ENCODE data around the gene ECE2.

Gene ECE2

DNA sequence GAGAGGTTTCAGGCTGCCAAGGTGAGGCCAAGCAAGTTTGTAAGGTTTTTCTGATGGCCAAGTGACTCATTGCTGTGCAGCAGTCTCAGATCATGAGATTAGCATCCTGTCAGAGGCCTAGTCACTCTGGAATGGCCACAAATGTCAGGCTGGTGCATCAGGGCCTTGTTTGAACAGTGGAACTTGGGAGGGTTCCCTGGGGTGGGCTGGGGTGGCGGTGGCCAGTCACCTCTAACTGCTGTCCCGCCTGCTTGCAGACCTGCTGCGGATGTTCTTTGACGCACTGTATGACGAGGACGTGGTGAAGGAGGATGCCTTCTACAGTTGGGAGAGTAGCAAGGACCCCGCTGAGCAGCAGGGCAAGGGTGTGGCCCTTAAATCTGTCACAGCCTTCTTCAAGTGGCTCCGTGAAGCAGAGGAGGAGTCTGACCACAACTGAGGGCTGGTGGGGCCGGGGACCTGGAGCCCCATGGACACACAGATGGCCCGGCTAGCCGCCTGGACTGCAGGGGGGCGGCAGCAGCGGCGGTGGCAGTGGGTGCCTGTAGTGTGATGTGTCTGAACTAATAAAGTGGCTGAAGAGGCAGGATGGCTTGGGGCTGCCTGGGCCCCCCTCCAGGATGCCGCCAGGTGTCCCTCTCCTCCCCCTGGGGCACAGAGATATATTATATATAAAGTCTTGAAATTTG is 58.8 kb downstream of the ECE2 start:
- H2AK5ac ChIP-seq (ENCODE audit: low read depth, low read length) = no peak overlapping the region
- no peak overlapping the region for H3K4ac ChIP-seq (ENCODE audit: low read length)
- H4K91ac ChIP-seq (ENCODE audit: low read depth, low read length, poor library complexity) = no peak overlapping the region
- no peak overlapping the region for H3K14ac ChIP-seq (ENCODE audit: low read length)
- no peak overlapping the region for H3K27ac ChIP-seq (replicated peaks; ENCODE audit: low read length)
- no peak overlapping the region for H3K9ac ChIP-seq (ENCODE audit: low read depth, low read length, poor library complexity)
- H2BK12ac ChIP-seq (ENCODE audit: low read length) = no peak overlapping the region
- no peak overlapping the region for H2BK120ac ChIP-seq (ENCODE audit: low read depth, low read length)
- H2BK15ac ChIP-seq (ENCODE audit: low read length) = no peak overlapping the region
- no peak overlapping the region for H2AFZ ChIP-seq (ENCODE audit: low read length)
- no peak overlapping the region for H3K4me3 ChIP-seq (ENCODE audit: low read length in 2 of 2)
- peaks cover 39 to 60% of the 10 kb centered on the region in 2 donors for H3K36me3 ChIP-seq (replicated peaks in 1 of 2; ENCODE audit: control insufficient read depth in 2 of 2, insufficient read depth in 2 of 2, low read length in 2 of 2)
- no peak overlapping the region for H2BK5ac ChIP-seq (ENCODE audit: low read length)
- no peaks in the 10 kb centered on the region for H3K9me3 ChIP-seq (replicated peaks in 1 of 2; ENCODE audit: control insufficient read depth in 2 of 2, insufficient read depth in 1 of 2, low read depth in 1 of 2, low read length in 2 of 2)
- DNase-seq (ENCODE audit: low spot score) = no peak
- H3K79me1 ChIP-seq (ENCODE audit: low read depth, low read length) = peaks cover 3% of the 10 kb centered on the region
- no peak overlapping the region for H3K18ac ChIP-seq (ENCODE audit: low read length)
- no peaks in the 10 kb centered on the region for H3K27me3 ChIP-seq (ENCODE audit: control insufficient read depth in 3 of 3, insufficient read depth in 3 of 3, low read depth in 1 of 3, low read length in 3 of 3)
- peaks cover 20 to 31% of the 10 kb centered on the region in 2 donors for H3K4me1 ChIP-seq (ENCODE audit: control insufficient read depth in 2 of 2, insufficient read depth in 1 of 2, low read depth in 1 of 2, low read length in 2 of 2)
- H4K8ac ChIP-seq (ENCODE audit: low read depth, low read length) = no peak overlapping the region
- WGBS, 2 donors (ENCODE audit: extremely low coverage in 2 of 2, insufficient read length in 2 of 2, insufficient replicate concordance in 1 of 2) = no CpG with 5 or more reads among the region's 15 CpGs
- H3K4me2 ChIP-seq (ENCODE audit: insufficient read depth, low read length, poor library complexity, severe bottlenecking) = no peak overlapping the region
- H3K23ac ChIP-seq (ENCODE audit: low read depth, low read length, poor library complexity) = no peak overlapping the region

DNA sequence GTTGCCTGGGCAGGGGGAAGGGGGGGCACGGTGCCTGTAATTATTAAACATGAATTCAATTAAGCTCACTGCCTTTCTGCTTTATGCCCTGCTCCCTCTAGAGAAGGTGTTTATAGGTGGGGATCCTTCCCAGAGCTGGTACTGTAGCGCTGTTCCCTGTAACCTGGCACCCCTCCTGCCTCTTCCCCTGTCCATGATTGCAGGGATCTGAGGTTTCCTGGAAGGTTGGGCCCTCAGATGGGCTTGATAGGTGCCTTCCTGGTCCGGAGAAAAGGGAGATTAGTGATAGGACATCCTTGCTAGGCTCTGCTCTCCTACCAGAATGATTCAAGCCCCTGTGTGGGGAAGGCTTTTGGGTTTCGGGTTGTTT is 59.5 kb downstream of the ECE2 start:
- Histone ChIP-seq H2BK15ac (ENCODE audit: low read length) (no peak overlapping the region), H3K27ac (replicated peaks; ENCODE audit: low read length) (peak overlapping the region; percentile 46), H3K4me1 (ENCODE audit: control insufficient read depth in 2 of 2, insufficient read depth in 1 of 2, low read depth in 1 of 2, low read length in 2 of 2) (peaks cover 20 to 31% of the 10 kb centered on the region in 2 donors), H3K14ac (ENCODE audit: low read length) (no peak overlapping the region), H2BK12ac (ENCODE audit: low read length) (no peak overlapping the region), H3K9ac (ENCODE audit: low read depth, low read length, poor library complexity) (no peak overlapping the region), H3K4me2 (ENCODE audit: insufficient read depth, low read length, poor library complexity, severe bottlenecking) (peak overlapping the region; percentile 45), H3K27me3 (ENCODE audit: control insufficient read depth in 3 of 3, insufficient read depth in 3 of 3, low read depth in 1 of 3, low read length in 3 of 3) (no peaks in the 10 kb centered on the region), H4K91ac (ENCODE audit: low read depth, low read length, poor library complexity) (no peak overlapping the region), H4K8ac (ENCODE audit: low read depth, low read length) (no peak overlapping the region), H3K4ac (ENCODE audit: low read length) (no peak overlapping the region), H3K36me3 (replicated peaks in 1 of 2; ENCODE audit: control insufficient read depth in 2 of 2, insufficient read depth in 2 of 2, low read length in 2 of 2) (peaks cover 37 to 54% of the 10 kb centered on the region in 2 donors), H3K79me1 (ENCODE audit: low read depth, low read length) (peaks cover 5% of the 10 kb centered on the region), H2BK5ac (ENCODE audit: low read length) (no peak overlapping the region), H3K23ac (ENCODE audit: low read depth, low read length, poor library complexity) (no peak overlapping the region), H2AFZ (ENCODE audit: low read length) (peak overlapping the region; percentile 15), H3K4me3 (ENCODE audit: low read length in 2 of 2) (peak overlapping the region in 1 of 2 donors; percentile 60), H2BK120ac (ENCODE audit: low read depth, low read length) (no peak overlapping the region), H3K9me3 (replicated peaks in 1 of 2; ENCODE audit: control insufficient read depth in 2 of 2, insufficient read depth in 1 of 2, low read depth in 1 of 2, low read length in 2 of 2) (no peaks in the 10 kb centered on the region), H3K18ac (ENCODE audit: low read length) (no peak overlapping the region), H2AK5ac (ENCODE audit: low read depth, low read length) (no peak overlapping the region)
- no CpG with 5 or more reads among the region's 4 CpGs for WGBS, 2 donors (ENCODE audit: extremely low coverage in 2 of 2, insufficient read length in 2 of 2, insufficient replicate concordance in 1 of 2)
- no peak for DNase-seq (ENCODE audit: low spot score)

DNA sequence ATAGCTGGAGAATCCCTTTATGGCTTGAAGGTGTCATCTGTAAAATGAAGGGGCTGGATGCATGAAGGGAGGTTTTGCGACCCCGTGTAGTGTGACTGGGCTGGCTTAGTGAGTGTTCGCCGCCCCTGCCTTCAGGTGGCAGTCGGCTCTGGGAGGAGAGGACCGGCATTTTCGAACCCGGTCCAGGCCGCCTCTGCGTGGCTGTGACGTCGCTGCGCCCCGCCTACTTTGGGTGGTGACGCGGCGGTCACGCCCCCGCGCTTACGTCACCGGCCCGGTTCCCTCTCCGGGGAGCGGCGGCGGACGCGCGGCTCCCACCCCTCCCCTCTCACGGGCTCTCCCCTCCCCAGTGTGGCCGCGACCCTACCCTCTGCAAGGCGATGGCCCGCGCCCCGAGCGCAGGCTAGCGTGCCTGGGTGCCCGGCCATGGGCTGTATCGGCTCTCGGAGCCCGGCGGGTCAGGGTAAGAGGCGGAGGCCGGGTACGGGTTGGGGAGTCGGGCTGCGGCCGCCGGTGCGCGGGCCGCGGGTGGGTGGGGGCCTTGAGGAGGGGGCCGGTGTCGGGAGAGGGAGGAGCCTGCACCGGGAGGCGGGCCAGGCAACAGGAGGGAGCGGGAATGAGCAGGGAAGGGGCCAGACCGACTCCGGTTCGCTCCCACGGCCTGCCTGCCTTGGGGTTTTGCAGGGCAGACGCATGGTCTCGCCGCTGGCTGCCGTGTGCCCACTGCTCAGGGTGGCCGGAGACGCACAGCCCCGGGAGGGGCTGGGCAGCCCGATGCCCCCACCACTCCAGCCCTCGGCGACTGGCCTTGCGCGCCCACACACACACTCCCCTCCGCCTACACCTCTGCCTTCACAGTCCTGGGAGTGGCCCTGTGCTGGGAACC is 60.1 kb downstream of the ECE2 start:
- H4K8ac ChIP-seq (ENCODE audit: low read depth, low read length) = no peak overlapping the region
- no CpG with 5 or more reads among the region's 77 CpGs for WGBS, 2 donors (ENCODE audit: extremely low coverage in 2 of 2, insufficient read length in 2 of 2, insufficient replicate concordance in 1 of 2)
- peak overlapping the region; percentile 40 for H2BK15ac ChIP-seq (ENCODE audit: low read length)
- H2BK120ac ChIP-seq (ENCODE audit: low read depth, low read length) = peak overlapping the region; percentile 35
- H3K4me2 ChIP-seq (ENCODE audit: insufficient read depth, low read length, poor library complexity, severe bottlenecking) = peak overlapping the region; percentile 78
- peaks cover 5% of the 10 kb centered on the region for H3K79me1 ChIP-seq (ENCODE audit: low read depth, low read length)
- H3K9ac ChIP-seq (ENCODE audit: low read depth, low read length, poor library complexity) = peak overlapping the region; percentile 82
- peak overlapping the region; percentile 87 for H2AFZ ChIP-seq (ENCODE audit: low read length)
- H2AK5ac ChIP-seq (ENCODE audit: low read depth, low read length) = peak overlapping the region; percentile 86
- H4K91ac ChIP-seq (ENCODE audit: low read depth, low read length, poor library complexity) = no peak overlapping the region
- peaks cover 20 to 31% of the 10 kb centered on the region in 2 donors for H3K4me1 ChIP-seq (ENCODE audit: control insufficient read depth in 2 of 2, insufficient read depth in 1 of 2, low read depth in 1 of 2, low read length in 2 of 2)
- H3K4ac ChIP-seq (ENCODE audit: low read length) = no peak overlapping the region
- H3K36me3 ChIP-seq (replicated peaks in 1 of 2; ENCODE audit: control insufficient read depth in 2 of 2, insufficient read depth in 2 of 2, low read length in 2 of 2) = peaks cover 35 to 47% of the 10 kb centered on the region in 2 donors
- peak; percentile 86 for DNase-seq (ENCODE audit: low spot score)
- peak overlapping the region; percentile 42 for H3K14ac ChIP-seq (ENCODE audit: low read length)
- peak overlapping the region; percentile 92 for H3K18ac ChIP-seq (ENCODE audit: low read length)
- peak overlapping the region; percentile 67 for H2BK5ac ChIP-seq (ENCODE audit: low read length)
- H2BK12ac ChIP-seq (ENCODE audit: low read length) = no peak overlapping the region
- H3K4me3 ChIP-seq (ENCODE audit: low read length in 2 of 2) = peak overlapping the region; percentile 60 to 91
- H3K27me3 ChIP-seq (ENCODE audit: control insufficient read depth in 3 of 3, insufficient read depth in 3 of 3, low read depth in 1 of 3, low read length in 3 of 3) = no peaks in the 10 kb centered on the region
- peak overlapping the region; percentile 40 for H3K23ac ChIP-seq (ENCODE audit: low read depth, low read length, poor library complexity)
- H3K9me3 ChIP-seq (replicated peaks in 1 of 2; ENCODE audit: control insufficient read depth in 2 of 2, insufficient read depth in 1 of 2, low read depth in 1 of 2, low read length in 2 of 2) = no peaks in the 10 kb centered on the region
- peak overlapping the region; percentile 86 for H3K27ac ChIP-seq (replicated peaks; ENCODE audit: low read length)
